Activated CD8-positive, alpha-beta memory T cell treated with anti-CD3 and anti-CD28 coated beads for 1 hour (primary cell): ENCODE results near the gene KCNQ1.

Experiments
- DNase-seq, 2 donors: peaks; one replicate each; pipeline ENCODE4 v3.0.0-alpha.2; 2020; ENCODE audit warnings: low read depth in 1 of 2; ENCODE audit errors: extremely low read depth in 1 of 2

KCNQ1 gene

DNA sequence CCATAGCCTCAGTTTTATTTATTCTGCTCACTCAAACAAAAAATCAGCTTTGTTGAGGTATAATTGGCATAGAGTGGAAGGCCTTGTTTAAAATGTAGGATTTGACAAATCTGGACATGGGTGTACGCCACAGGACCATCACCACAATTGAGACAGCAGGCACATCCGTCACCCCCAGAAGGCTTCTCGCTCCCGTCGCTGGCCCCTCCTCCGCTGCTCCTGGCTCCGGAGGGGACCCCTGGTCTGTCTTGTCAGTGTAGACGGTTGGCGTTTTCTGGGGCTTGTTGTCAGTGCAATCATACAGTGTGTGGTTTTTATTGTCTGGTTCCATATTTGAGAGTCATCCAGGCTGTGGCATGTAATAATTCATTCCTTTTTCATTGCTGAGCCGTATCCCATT, 97.6 kb downstream of the KCNQ1 start:
- no peak for DNase-seq

DNA sequence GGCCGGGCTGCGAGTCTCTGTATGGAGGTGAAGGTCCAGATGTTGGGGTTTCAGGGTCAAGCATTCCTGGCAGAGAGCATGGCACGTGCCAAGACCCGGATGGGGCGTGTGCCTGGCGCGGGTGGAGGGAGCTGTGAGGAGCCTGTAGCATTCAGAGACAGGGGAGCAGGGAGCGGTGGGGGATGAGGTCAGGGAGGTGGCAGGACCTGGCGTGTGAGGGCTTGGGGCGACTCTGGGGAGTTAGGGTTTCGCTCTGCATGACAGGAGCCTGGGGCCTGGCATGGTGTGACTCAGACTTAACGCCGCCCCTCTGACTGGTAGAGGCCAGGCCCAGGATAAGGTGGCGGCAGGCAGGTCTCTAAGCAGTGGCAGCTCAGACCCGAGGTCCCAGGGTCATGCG, 103.0 kb downstream of the KCNQ1 start:
- DNase-seq = no peak

DNA sequence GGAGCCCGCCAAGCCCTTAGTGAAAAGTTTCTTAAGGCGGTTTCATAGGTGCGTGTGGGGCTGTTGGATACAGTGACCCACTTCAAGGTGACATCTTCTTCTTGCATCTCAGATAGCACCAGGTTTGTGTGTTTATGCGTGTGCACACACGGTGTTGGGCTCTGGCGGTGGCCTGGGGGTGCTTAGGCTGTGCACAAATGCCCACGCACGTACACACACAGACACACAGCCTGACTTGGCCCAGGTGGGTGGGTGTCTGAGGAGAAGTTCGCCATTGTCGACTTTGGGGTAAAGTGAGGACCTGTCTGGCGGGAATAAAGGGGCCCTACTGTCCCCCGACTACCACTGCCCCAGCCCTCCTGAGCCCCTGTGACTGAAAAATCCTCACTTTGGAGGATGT, 103.8 kb downstream of the KCNQ1 start:
- DNase-seq = no peak

DNA sequence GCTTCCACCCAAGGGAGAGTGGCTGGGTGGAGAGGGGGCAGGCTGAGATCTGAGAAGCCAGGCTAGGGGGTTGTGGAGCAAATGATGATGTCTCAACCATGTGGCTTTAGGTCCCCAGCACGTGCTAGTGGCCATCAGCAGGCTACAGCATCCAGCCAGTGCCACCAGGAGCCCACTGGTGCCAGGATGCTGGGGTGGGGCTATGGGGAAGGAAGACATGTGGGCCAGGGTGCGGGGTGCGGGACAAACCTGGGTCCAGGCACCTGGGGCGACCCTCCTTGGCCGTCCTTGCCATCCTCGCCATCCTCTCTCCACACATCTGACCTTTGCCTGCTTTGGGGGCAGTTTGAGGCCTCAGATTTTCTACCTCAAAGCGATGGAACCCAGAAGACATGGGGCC, 104.3 kb downstream of the KCNQ1 start:
- no peak for DNase-seq

DNA sequence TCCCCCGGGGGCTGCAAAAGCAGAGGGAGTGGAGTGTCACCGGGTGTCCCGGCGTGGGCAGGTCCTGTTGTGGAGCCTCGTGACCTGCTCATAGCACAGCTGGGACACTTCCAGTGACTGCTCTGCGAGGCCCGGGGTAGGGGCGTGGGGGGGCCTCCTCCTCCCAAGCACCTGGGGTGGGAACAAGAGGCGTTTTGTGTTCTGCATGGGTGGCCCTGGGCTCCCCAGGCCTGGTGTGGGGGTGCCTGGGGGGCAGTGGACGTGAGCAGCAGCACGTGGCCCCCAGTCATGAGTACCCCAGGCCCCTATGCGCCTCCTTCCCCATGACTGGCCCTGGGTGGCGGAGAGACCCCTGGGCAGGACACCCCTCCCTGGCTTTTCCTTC, 104.7 kb downstream of the KCNQ1 start:
- DNase-seq = no peak

DNA sequence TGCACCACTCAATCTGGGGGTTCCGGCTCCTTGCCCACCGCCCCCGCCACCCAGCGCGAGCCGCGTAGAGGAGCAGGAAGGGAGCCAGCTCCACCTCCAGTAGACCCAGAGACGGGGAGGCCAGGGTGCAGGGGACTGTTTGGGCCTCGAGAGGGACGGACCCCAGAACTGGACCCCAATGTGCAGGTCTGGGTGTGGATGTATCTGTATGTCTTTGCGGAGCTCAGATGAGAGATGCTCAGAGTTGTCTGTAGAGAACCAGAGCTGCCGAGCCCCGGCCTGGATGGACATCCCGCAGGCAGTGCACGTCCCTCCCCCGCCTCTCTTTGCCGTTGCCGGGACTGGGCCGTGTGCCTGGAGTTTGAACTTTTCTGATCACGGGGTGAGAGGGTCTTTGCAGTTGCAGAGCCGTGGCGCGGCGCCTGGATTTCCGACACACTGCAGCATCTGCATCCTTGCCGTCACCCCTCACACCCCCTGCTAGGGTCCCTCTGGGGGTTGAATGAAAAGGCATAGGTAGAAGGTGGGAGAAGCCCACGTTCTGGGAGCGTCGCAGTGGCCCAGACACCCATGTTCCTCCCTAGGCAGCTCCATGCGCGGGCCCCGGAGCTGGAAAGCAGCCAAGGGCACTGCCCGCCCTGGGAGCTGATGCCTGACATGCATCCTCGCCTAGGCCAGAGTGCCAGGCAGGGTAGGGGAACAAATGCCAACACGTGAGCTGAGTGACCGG, 105.2 kb downstream of the KCNQ1 start:
- no peak for DNase-seq

DNA sequence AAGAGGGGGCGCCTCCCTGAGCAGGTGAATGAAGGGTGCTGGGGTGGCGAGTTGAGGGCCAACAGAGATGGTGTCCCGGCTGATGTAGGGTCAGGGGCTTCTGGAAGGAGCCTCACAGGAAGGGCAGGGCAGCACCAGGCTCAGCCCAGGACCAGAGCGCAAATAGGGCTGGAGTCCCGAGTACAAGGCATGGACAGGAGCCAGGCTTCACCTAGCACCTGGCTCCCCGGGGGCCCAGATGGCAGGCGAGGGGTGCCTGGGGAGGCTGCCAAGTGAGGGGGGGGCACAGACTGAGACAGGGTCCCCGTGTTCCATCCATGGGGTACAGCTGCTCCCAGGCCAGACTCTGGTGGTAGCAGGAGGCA, 105.8 kb downstream of the KCNQ1 start:
- no peak for DNase-seq

DNA sequence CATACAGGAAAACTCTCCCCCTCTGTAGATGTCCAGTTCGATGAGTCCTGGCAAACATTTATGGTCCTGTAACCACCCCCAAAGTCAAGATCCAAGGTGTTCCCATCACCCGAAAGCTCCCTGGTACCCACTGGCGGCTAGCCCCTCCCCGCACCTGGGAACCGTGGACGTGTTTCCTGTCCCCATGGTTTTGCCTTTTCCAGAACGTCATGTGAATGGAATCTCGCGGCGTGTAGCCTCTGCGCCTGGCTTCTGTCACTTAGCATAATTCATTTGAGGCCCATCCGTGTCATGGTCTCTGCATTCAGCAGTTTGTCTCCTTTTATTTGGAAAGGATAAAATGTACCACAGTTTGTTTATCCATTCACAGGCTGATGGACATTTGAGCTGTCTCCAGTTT, 106.3 kb downstream of the KCNQ1 start:
- DNase-seq = no peak

DNA sequence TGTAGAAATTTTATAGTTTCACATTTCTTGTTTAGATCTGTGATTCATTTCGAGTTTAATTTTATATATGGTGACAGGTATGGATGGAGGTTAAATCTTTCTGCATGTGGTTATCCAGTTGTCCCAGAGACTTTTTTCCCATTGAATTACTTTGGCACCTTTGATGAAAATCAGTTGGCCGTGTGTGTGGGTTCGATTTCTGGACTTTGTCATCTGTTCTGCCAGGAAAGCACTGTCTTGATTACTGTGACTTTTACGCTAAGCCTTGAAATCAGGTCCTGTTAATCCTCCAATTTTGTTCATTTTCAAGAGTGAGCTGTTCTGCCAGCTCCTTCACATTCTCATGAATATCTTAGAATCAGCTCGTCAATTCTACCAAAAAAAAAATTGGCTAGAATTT, 107.4 kb downstream of the KCNQ1 start:
- DNase-seq = no peak

DNA sequence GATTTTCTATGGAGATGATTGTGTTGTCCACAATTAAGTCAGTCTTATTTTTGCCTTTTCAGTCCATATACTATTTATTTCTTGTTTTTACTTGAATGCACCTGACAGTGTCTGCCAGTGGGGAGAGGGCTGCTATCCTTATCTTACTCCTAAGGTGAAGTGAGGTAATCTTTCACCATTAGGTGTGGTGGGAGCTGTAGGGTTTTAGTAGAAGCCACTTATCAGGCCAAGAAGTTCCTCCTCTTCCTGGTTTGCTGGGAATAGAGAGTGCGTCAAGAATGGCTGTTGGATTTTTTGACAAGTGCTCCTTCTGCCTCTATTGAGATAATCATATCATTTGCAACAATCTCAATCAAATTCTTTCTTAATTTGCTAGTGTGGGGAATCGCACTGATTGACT, 108.4 kb downstream of the KCNQ1 start:
- no peak for DNase-seq

DNA sequence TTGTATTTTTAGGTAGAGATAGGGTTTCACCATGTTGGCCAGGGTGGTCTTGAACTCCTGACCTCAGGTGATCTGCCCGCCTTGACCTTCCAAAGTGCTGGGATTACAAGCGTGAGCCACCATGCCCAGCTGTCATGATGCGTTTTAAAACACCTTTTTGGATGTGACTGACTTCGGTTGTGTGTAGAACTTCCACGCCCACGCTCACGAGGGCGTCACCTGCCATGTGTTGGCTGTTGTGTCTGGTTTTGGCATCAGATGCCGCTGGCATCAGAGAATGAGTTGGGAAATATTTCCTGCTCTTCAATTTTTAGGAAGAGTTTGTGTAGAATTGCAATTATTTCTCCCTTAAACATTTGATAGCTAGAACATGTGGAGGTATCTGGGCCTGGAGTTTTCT, 109.1 kb downstream of the KCNQ1 start:
- DNase-seq = no peak

DNA sequence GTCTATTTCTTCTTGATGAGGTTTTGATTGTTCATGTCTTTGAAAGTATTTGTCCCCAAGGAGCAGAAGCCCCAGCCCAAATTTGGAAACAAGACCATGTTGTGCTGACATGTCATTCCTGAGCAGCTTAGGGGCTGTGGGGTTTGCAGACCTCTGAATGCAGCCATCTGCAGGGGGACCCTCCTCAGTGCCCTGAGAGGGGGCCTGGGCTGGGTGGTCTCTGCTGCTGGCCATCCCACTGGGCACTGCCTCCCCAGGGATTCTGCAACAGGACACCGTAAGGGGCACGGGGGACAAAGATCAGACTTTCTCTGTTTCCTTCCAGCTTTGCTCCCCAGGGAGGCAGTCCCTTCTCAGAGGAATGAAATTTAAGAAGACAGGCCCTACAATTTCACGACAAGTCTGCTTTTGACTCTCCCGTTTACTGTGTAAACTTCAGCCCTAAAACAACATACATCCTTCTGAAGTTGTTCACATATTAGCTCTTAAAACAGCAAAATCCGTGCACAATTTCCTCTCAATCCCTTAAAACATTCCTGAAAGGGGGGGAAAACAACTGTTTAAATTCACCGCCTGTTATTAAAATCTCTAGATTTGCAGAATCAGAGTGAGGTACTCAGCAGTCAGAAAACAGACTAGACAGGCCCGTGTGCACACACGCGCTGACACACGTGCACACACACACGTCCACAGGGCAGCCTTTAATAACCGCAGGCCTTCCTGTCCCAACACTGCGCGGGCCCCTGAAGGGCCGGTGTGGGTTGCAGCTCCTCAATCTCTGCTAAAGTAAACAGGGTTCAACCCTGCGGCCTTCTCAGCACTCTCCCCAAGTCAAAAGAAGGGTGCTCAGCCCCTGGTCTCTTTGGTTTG, 109.8 kb downstream of the KCNQ1 start:
- DNase-seq = no peak

DNA sequence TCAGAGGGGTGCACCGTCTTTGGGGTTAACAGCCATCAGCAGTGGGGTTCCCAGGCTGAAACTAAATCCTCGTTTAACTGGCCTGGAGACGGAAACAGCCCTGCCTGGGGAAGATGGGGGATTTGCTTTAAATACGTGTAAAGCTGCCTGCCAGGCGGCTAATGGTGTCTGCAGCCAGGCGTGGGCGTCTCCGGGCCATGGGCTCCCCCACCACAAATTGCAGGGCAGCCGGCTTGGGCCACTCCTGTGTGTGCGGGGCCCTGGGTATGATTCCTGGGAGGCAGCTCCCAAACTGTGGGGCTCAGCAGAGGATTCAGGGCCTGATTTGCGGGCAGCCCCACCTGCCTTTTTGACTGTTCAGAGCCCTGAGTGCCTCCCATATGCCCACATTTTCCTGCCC, 110.5 kb downstream of the KCNQ1 start:
- DNase-seq = no peak

DNA sequence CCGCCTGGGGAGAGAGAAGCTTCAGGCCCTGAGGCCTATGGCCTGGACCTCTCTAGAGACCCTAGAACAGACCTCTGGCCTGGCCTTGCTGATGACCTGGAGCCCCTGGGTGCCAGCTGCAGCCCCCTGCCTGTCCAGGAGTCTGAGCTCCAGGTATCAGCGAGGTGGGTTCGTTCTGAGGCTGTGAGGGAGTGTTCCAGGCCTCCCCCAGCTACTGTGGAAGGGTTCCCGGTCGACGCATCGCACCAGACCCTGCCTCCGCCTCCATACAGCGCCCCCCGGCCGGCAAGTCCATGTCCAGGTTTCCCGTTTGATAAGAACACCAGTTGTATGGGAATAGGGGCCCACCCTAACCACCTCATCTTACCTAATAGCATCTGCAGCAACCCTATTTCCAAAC, 111.1 kb downstream of the KCNQ1 start:
- no peak for DNase-seq

DNA sequence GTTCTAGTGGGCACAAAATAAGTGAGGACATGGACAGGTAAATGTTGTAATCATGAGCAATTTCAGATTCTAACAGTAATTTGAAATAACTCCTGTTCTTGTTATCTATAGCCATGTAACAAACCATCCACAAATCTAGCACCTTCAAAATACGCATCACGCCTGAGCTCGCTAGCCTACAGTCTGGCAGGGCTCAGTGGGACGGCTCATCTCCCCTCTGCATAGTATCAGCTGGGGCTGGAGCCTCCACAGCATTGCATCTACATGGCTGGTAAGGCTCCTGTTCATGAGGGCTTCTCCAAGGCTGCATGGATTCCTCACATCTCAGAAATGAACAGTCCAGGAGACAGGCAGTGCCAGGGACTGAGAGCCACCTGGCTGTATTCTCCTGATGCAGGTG, 112.6 kb downstream of the KCNQ1 start:
- DNase-seq = no peak

DNA sequence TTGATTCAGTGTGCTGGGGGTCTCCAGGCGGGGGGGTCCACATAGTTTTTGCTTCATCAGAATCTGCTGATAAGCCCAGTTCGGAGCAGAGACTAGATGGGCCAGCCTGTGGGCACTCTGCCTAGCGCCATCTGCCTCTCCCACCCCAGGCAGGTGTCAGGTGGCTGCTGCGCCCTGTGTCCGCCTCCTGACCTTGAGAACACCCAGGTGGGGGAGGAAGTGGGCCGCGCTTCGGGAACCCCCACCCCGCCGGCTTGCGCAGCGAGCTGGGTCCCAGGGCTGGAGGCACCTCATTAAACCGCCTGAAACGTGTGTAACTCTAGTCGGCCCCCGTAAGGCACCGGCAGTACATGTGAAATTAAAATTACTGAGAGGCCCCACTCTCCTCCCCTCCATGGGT, 113.6 kb downstream of the KCNQ1 start:
- DNase-seq = no peak

DNA sequence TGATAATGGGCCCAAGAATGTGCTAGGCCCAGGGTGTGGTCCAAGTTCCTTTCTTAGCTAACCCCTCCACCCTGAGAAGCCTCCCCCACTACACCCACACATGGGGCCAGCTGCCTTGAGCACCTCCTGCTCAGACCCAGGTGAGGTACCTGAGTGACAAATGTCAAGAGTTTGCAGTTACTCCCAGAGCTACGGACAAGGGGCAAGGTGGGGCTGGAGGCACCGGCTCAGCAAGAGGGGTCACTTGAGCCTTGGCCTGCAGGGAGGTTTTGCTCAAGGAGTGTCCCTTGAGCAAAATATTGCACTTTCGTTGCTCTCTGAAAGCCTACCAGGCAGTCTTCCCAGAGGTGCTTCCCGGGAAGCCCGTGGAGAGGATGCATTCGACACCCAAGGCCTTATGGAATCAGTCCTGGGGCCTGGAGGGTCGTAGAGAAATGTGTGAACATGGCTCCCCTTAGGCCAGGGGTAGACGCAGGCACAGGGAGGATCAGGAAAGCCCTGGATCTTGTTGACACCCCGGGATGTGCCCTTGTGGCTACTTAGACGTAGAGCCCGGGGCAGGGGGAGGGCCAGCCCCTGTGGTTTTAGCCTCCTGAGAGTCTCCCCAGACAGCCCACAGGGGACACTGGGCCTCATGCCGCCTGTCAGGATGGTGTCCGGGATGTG, 114.2 kb downstream of the KCNQ1 start:
- no peak for DNase-seq

DNA sequence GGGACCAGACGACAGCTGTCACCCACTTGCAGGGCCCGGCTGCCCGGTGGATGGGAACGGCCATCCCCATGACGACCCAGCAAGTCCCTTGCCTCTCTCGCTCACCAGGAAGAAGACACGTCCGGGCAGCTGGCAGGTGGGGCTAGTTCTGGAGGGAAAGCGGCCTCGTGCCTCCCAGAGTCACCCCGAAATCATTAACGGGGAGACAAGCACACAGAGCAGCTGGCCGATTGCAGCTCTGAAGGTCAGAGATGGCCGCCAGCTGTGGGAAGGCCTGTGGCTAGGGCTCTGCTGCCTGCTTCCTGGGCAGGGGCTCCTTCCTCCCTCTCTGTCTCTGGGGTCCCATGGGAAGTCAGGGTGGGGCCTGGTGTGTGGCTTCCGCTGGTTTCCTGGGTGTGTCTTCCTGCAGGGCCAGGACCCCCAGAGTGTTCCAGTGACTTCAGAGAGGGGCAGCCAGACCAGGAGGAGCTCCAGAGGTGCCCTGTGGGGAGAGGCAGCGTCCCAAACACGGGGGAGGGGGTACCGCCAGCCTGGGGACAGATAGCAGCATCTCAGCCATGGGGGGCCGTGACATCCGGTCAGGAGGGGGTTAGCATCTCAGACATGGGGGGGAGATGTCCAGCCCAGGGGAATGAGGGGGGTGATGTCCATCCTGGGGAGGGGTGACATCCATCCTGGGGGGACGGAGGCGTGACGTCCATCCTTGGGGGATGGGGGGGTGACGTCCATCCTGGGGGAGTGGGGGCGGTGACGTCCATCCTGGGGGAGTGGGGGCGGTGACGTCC, 114.9 kb downstream of the KCNQ1 start:
- DNase-seq = no peak

DNA sequence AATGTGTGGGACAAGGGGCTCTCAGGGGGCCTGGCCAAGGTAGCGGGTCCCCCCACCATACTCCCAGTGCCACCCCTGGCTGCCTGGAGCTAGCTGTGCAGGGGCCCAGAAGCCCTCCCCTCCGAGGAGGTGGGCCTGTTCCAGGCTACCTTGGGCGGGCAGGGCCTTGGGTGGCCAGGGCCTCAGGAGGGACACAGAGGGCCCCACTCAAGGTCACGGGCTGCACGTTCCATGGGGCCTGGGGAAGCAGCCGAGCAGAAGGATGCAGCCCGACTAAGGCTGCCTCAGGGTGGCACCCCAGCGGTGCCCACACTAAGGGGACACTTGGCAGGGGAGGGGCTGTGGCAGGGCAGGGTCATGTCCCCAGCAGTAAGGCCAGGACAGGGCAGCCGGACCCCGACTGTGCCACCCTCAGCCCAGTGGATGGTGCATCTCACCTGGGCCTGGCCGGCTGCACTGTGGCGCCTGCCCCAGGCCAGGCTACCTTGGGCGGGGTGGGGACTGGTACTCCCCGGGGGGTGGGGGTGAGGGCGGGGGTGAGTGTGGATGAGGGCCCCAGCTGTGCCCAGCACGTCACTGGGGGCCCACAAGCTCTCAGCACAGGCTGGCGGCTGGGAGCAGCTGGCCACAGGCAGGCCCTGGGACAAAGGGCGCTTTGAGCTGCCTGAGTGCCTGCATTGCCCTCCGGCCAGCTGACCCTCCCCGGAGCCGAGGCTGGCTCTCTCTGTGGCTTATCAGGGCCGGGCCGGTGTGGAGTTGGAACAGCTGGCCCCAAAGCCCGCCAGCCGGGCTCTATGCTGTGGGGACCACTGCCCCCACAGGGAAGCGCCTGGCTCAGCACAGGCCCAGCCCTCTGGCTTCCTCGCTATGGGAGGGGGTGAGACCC, 117.1 kb downstream of the KCNQ1 start:
- no peak for DNase-seq

DNA sequence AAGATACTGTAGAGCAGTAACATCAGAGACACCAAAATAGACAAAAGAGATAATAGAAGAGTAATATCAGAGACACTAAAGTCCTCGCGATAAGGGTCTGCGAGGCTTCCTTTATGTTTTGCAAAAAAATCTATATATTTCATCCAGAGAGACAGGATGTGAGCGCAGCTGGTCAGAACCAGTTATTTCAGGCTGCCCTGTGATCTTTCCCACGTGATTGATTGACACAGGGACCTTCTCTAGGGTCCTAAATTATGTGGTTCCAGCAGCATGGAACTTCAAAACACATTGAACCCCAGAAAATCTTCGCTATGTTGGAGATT, 118.0 kb downstream of the KCNQ1 start:
- DNase-seq = no peak
